H1 (cell line): ENCODE data around the gene TGFBR1. TPM values are rescaled to one million over a fixed set of nuclear protein-coding genes. Genes with fewer than 3 reads are reported as not detected.

Source experiments
- CTCF ChIA-PET: fragments of 300-600 bp; sonication (Branson Sonifier 250); formaldehyde crosslinking; loops from one replicate; lab custom pipeline; 2021; ENCODE audit not compliant: partially characterized antibody; lab: Charles Lee
- POLR2A ChIA-PET: fragments of 300-600 bp; sonication (Branson Sonifier 250); formaldehyde crosslinking; loops from one replicate; lab custom pipeline; 2021; ENCODE audit warnings: inconsistent platforms; ENCODE audit not compliant: partially characterized antibody; lab: Charles Lee
- DNase-seq, 2 experiments: peaks; one replicate each; pipeline versions ENCODE4 v3.0.0 to v3.0.0-alpha.2; 2010 to 2022; ENCODE audit warnings: low spot score in 2 of 2, low read depth in 1 of 2, mixed read lengths in 1 of 2
- FAIRE-seq: peaks from 2 replicates; lab custom pipeline; 2011; peaks lifted over from hg19 to GRCh38; lab: Jason Lieb, UNC
- H2AFZ ChIP-seq: 2 replicates; pipeline ENCODE4 v1.8.1; 2012; ENCODE audit warnings: low read length, inconsistent platforms
- H2AK5ac ChIP-seq: 2 replicates; pipeline ENCODE4 v1.6.1; 2013; ENCODE audit warnings: low read depth, low read length
- H2BK120ac ChIP-seq: replicated peaks from 2 replicates; pipeline ENCODE3; 2013; ENCODE audit warnings: low read depth, low read length, inconsistent platforms
- H2BK12ac ChIP-seq: 2 replicates; pipeline ENCODE4 v1.6.1; 2013; ENCODE audit warnings: low read depth, low read length
- H2BK15ac ChIP-seq: 2 replicates; pipeline ENCODE4 v1.6.1; 2013; ENCODE audit warnings: low read length
- H2BK20ac ChIP-seq: 2 replicates; pipeline ENCODE4 v1.6.1; 2013; ENCODE audit warnings: low read length
- H2BK5ac ChIP-seq: 2 replicates; pipeline ENCODE4 v1.6.1; 2013; ENCODE audit warnings: low read depth, low read length
- H3K14ac ChIP-seq: 2 replicates; pipeline ENCODE4 v1.6.1; 2013; ENCODE audit warnings: inconsistent platforms; ENCODE audit not compliant: insufficient read length
- H3K18ac ChIP-seq: 2 replicates; pipeline ENCODE4 v1.6.1; 2013; ENCODE audit warnings: low read length; ENCODE audit errors: extremely low read depth
- H3K23ac ChIP-seq: 2 replicates; pipeline ENCODE4 v1.6.1; 2013; ENCODE audit warnings: inconsistent platforms; ENCODE audit not compliant: insufficient read length
- H3K23me2 ChIP-seq: 2 replicates; pipeline ENCODE4 v1.6.1; 2013; ENCODE audit warnings: low read depth, low read length
- H3K27ac ChIP-seq: 2 replicates; pipeline ENCODE4 v1.6.1; 2011; ENCODE audit warnings: low read depth, low read length, inconsistent platforms
- H3K27me3 ChIP-seq, 4 experiments: replicated peaks in 1 of 4; 1 replicate in 1 of 4; 2 replicates in 3 of 4; pipeline versions ENCODE4 v1.6.1 to v1.8.1; 2011 to 2013; ENCODE audit warnings: low read length in 3 of 4, mild to moderate bottlenecking in 3 of 4, inconsistent platforms in 2 of 4, mixed read lengths in 2 of 4, moderate library complexity in 1 of 4; ENCODE audit not compliant: control insufficient read depth in 3 of 4, insufficient read depth in 3 of 4; ENCODE audit errors: extremely low read depth in 1 of 4
- H3K36me3 ChIP-seq, 4 experiments: 2 replicates each; pipeline versions ENCODE4 v1.6.1 to v1.8.1; 2011 to 2013; ENCODE audit warnings: mild to moderate bottlenecking in 4 of 4, low read length in 3 of 4, moderate library complexity in 2 of 4, control low read depth in 1 of 4, inconsistent platforms in 1 of 4; ENCODE audit not compliant: insufficient read depth in 4 of 4, control insufficient read depth in 2 of 4
- H3K4ac ChIP-seq: replicated peaks from 2 replicates; pipeline ENCODE3; 2013; ENCODE audit warnings: low read length, low read depth, mixed read lengths, inconsistent platforms; ENCODE audit not compliant: insufficient read length
- H3K4me1 ChIP-seq, 4 experiments: replicated peaks in 1 of 4; 1 replicate in 1 of 4; 2 replicates in 3 of 4; pipeline versions ENCODE4 v1.6.1 to v1.8.1; 2011 to 2013; ENCODE audit warnings: low read length in 3 of 4, inconsistent platforms in 2 of 4, mixed read lengths in 1 of 4; ENCODE audit not compliant: insufficient read depth in 4 of 4, control insufficient read depth in 3 of 4
- H3K4me2 ChIP-seq, 2 experiments: 2 replicates each; pipeline versions ENCODE4 v1.6.1 to v1.8.1; 2011 to 2013; ENCODE audit warnings: low read depth in 2 of 2, low read length in 2 of 2, control low read depth in 1 of 2, inconsistent platforms in 1 of 2, mild to moderate bottlenecking in 1 of 2; ENCODE audit not compliant: insufficient read depth in 1 of 2
- H3K4me3 ChIP-seq, 4 experiments: fragments of 200-600, 300-600 bp in 1 of 4; sonication (generic), shearing (Covaris generic), sonication (Bioruptor Twin) in 1 of 4; 2 replicates each; pipeline versions ENCODE4 v1.5.1 to v1.8.1; 2011 to 2016; ENCODE audit warnings: low read length in 4 of 4, low read depth in 3 of 4, control low read depth in 2 of 4, inconsistent platforms in 2 of 4, mild to moderate bottlenecking in 2 of 4, mixed read lengths in 1 of 4, moderate library complexity in 1 of 4; ENCODE audit not compliant: insufficient read depth in 2 of 4; ENCODE audit errors: extremely low read depth in 1 of 4
- H3K56ac ChIP-seq: replicated peaks from 2 replicates; pipeline ENCODE3; 2013; ENCODE audit warnings: low read depth, mild to moderate bottlenecking, mixed read lengths, low read length, inconsistent platforms; ENCODE audit not compliant: insufficient read length
- H3K79me1 ChIP-seq: 2 replicates; pipeline ENCODE4 v1.6.1; 2013; ENCODE audit warnings: low read depth, low read length, control low read depth
- H3K79me2 ChIP-seq, 2 experiments: 2 replicates each; pipeline versions ENCODE4 v1.6.1 to v1.8.1; 2012 to 2013; ENCODE audit warnings: low read length in 2 of 2, mild to moderate bottlenecking in 2 of 2, inconsistent platforms in 1 of 2; ENCODE audit not compliant: insufficient read depth in 2 of 2, control insufficient read depth in 1 of 2
- H3K9ac ChIP-seq, 4 experiments: replicated peaks in 1 of 4; 1 replicate in 1 of 4; 2 replicates in 3 of 4; pipeline versions ENCODE4 v1.6.1 to v1.8.1; 2011 to 2013; ENCODE audit warnings: low read depth in 3 of 4, low read length in 3 of 4, control low read depth in 2 of 4, mild to moderate bottlenecking in 2 of 4, moderate library complexity in 2 of 4, inconsistent platforms in 1 of 4; ENCODE audit errors: extremely low read depth in 1 of 4
- H3K9me3 ChIP-seq, 2 experiments: 2 replicates each; pipeline versions ENCODE4 v1.6.1 to v1.8.1; 2012 to 2013; ENCODE audit warnings: mild to moderate bottlenecking in 2 of 2, moderate library complexity in 2 of 2, control low read depth in 1 of 2, inconsistent platforms in 1 of 2, low read depth in 1 of 2, low read length in 1 of 2, mixed read lengths in 1 of 2; ENCODE audit not compliant: insufficient read depth in 2 of 2
- H4K20me1 ChIP-seq, 2 experiments: replicated peaks in 1 of 2; 2 replicates each; pipeline versions ENCODE3 to v1.8.1; 2011 to 2013; ENCODE audit warnings: inconsistent platforms in 2 of 2, low read length in 2 of 2, mild to moderate bottlenecking in 1 of 2; ENCODE audit not compliant: insufficient read depth in 2 of 2, control insufficient read depth in 1 of 2
- H4K5ac ChIP-seq: 2 replicates; pipeline ENCODE4 v1.6.1; 2013; ENCODE audit warnings: low read length, low read depth, mixed read lengths, inconsistent platforms; ENCODE audit not compliant: insufficient read length
- H4K8ac ChIP-seq: 2 replicates; pipeline ENCODE4 v1.8.0; 2013; ENCODE audit warnings: mild to moderate bottlenecking, moderate library complexity, low read length, inconsistent platforms; ENCODE audit not compliant: insufficient read depth; ENCODE audit errors: extremely low read depth
- H4K91ac ChIP-seq: replicated peaks from 2 replicates; pipeline ENCODE3; 2013; ENCODE audit warnings: low read length, mixed read lengths, inconsistent platforms; ENCODE audit not compliant: insufficient read length
- EGR1 ChIP-seq: IDR thresholded peaks from 2 replicates; pipeline ENCODE4 v1.6.1; 2011; ENCODE audit warnings: low read depth, low read length, borderline replicate concordance
- GABPA ChIP-seq: IDR thresholded peaks from 2 replicates; pipeline ENCODE4 v1.6.1; 2011; ENCODE audit warnings: mild to moderate bottlenecking, low read length, moderate library complexity, borderline replicate concordance; ENCODE audit not compliant: insufficient read depth
- GTF2F1 ChIP-seq: IDR thresholded peaks from 2 replicates; pipeline ENCODE4 v1.6.1; 2012; ENCODE audit warnings: low read depth, low read length, improper control_type of control experiment, borderline replicate concordance
- KDM5A ChIP-seq: fragments of 200-600 bp; IDR thresholded peaks from 2 replicates; pipeline ENCODE4 v1.7.1; 2012; ENCODE audit warnings: mild to moderate bottlenecking, low read length, inconsistent platforms, mixed read lengths
- POLR2A ChIP-seq, 2 experiments: IDR thresholded peaks; 1 replicate in 1 of 2; 2 replicates in 1 of 2; pipeline ENCODE4 v1.6.1; 2011; ENCODE audit warnings: low read depth in 2 of 2, low read length in 2 of 2, mild to moderate bottlenecking in 2 of 2; ENCODE audit errors: control extremely low read depth in 1 of 2
- SAP30 ChIP-seq: fragments of 300-600 bp; sonication (generic); IDR thresholded peaks from 2 replicates; pipeline ENCODE4 v1.7.1; 2012; ENCODE audit warnings: low read length, moderate library complexity, mild to moderate bottlenecking, inconsistent platforms; ENCODE audit not compliant: insufficient read depth, insufficient replicate concordance
- SIRT6 ChIP-seq: IDR thresholded peaks from one replicate; pipeline ENCODE4 v1.7.1; 2012; ENCODE audit warnings: low read length, inconsistent platforms
- WGBS, 2 experiments: shearing (Covaris generic) in 1 of 2; methylation state at CpG; one replicate each; pipeline versions ENCODE4 v1.1.6 to v1.1.7; 2013 to 2015; ENCODE audit warnings: low lambda C conversion rate in 2 of 2, mixed read lengths in 2 of 2, inconsistent platforms in 1 of 2, low coverage in 1 of 2, missing lambda C conversion rate in 1 of 2; ENCODE audit not compliant: insufficient replicate concordance in 2 of 2, insufficient coverage in 1 of 2, insufficient read length in 1 of 2; ENCODE audit errors: extremely low coverage in 1 of 2, missing lambda C conversion rate in 1 of 2; 5-methylcytosine and 5-hydroxymethylcytosine counted together
- polyA plus RNA-seq, 7 experiments: library from polyadenylated mRNA; depleted of rRNA in 3 of 7; stranded (reverse) in 5 of 7; unstranded in 2 of 7; fragments of >200 nt in 5 of 7; fragments of 200-250 nt in 2 of 7; gene quantifications; 1 replicate in 5 of 7; 2 replicates in 1 of 7; 4 replicates in 1 of 7; pipeline versions ENCODE4 v1.2.1 to v1.2.3, GENCODE V29; 2011 to 2013; ENCODE audit warnings: missing spikeins in 2 of 7, mixed read lengths in 2 of 7
- total RNA-seq: library from RNA; stranded (reverse); fragmentation: NEBNext Ultra II Directional; extraction: Animal tissue kit (Norgen Biotek cat#: 25700); gene quantifications from 2 replicates; pipeline ENCODE4 v1.2.1, GENCODE V29; 2021
- TF ChIP-seq, protein P1 (sequence below): IDR thresholded peaks from 2 replicates; pipeline ENCODE4 v1.6.1; 2012; ENCODE audit warnings: inconsistent platforms

Gene TGFBR1
- total and polyA plus RNA-seq, 2 of the 8 experiments (the other 6 are each of a cell fraction or from before 2014, with no cell fraction given): 16.8 to 52.4 TPM

DNA sequence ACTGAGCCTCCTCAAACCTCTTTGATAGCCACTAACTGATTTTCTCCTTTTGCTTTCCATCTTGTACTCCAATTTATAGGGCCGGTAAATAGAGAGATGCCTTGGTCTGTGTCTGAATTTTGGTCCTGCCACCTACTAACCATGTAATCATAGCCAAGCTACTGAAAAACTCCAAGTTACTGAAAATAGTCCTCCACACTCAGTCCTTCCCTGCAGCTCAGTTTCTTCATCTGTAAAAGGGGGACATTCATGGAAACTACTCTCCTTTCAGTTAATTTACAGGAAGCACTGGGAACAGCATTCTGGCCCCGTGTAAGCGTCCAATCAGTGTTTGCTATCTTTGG is 30.0 kb upstream of the TGFBR1 start:
- Histone ChIP-seq H3K9me3 (no peaks in the 10 kb centered on the region), H3K23me2 (no peaks in the 10 kb centered on the region; the same call in 1 of the 2 replicates), H3K36me3 (no peaks in the 10 kb centered on the region), H2BK120ac (no peak overlapping the region), H3K27ac (no peak overlapping the region), H4K5ac (no peak overlapping the region), H3K4me2 (no peak overlapping the region), H2BK20ac (no peak overlapping the region), H2AFZ (no peak overlapping the region), H3K56ac (no peak overlapping the region), H3K9ac (no peak overlapping the region), H3K18ac (no peak overlapping the region), H3K4me1 (0 out of 7 replicates have a peak, but pooled peaks cover 0 to 2% (median 0%) of the 10 kb centered on the region in 4 experiments), H4K8ac (no peak overlapping the region), H3K14ac (no peak overlapping the region), H3K79me1 (no peaks in the 10 kb centered on the region), H2BK15ac (no peak overlapping the region), H2BK12ac (no peak overlapping the region), H4K20me1 (no peaks in the 10 kb centered on the region), H2AK5ac (no peak overlapping the region), H3K79me2 (no peaks in the 10 kb centered on the region), H3K4me3 (no peak overlapping the region), H4K91ac (no peak overlapping the region), H3K27me3 (peaks cover 0 to 1% (median 0%) of the 10 kb centered on the region in 4 experiments; a peak in 1 of 7 replicates), H2BK5ac (no peak overlapping the region), H3K23ac (no peak overlapping the region), H3K4ac (no peak overlapping the region)
- ChIA-PET POLR2A (interaction anchor here (0.5 kb wide), 1 partner anchor 41 kb away, joined by 5 read pairs; no protein-coding TSS in a partner anchor), CTCF (no interaction called here)
- 88% methylated on average over 3 of the region's 3 CpGs; no CpG with 5 or more reads in 1 of the 2 experiments for WGBS, 2 experiments
- FAIRE-seq (no peak), DNase-seq (no peak)
- TF ChIP-seq EGR1: no peak
- no peak for TF ChIP-seq SAP30
- TF ChIP-seq POLR2A (IDR thresholded peaks at IDR 0.05; ENCODE audit: control extremely low read depth in 1 of 2, low read depth in 2 of 2, low read length in 2 of 2): no peak
- TF ChIP-seq GTF2F1: no peak
- TF ChIP-seq GABPA: no peak
- TF ChIP-seq SIRT6: no peak
- TF ChIP-seq, protein P1, sequence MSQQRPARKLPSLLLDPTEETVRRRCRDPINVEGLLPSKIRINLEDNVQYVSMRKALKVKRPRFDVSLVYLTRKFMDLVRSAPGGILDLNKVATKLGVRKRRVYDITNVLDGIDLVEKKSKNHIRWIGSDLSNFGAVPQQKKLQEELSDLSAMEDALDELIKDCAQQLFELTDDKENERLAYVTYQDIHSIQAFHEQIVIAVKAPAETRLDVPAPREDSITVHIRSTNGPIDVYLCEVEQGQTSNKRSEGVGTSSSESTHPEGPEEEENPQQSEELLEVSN: no peak
- TF ChIP-seq KDM5A: no peak
